ENCODE data around the gene SEMA6D.

GRCh38 chr15:47736143-47736786 is 19.0 kb downstream of the SEMA6D start:
- TF ChIP-seq POLR2A (IDR thresholded peaks at IDR 0.05; ENCODE audit: low read length) (no peak), GATA1 (IDR thresholded peaks at IDR 0.05; ENCODE audit: low read depth, low read length) (no peak)
